B cell (primary cell): ENCODE data around the gene AGRN. TPM values are rescaled to one million over a fixed set of nuclear protein-coding genes. Genes with fewer than 3 reads are reported as not detected.

Source experiments
- ATAC-seq: fragments of 200-7000 bp; cut with Tn5 transposase; one replicate; pipeline ENCODE4 v1.10.0; 2021; ENCODE audit warnings: low read depth, mild to moderate bottlenecking, moderate number of reproducible peaks, moderate library complexity
- CTCF ChIA-PET: fragments of 350-600 bp; sonication (Branson Sonifier 250); formaldehyde crosslinking; loops from one replicate; lab custom pipeline; 2021; ENCODE audit warnings: antibody characterized with exemption, inconsistent platforms; lab: Charles Lee
- POLR2A ChIA-PET: fragments of 350-600 bp; sonication (Branson Sonifier 250); formaldehyde crosslinking; loops from one replicate; lab custom pipeline; 2021; ENCODE audit warnings: antibody characterized with exemption; lab: Charles Lee
- DNase-seq: peaks from one replicate; pipeline ENCODE4 v3.0.0; 2013
- H2AFZ ChIP-seq: 2 replicates; pipeline ENCODE4 v1.6.1; 2012; ENCODE audit warnings: mild to moderate bottlenecking, low read depth, low read length; ENCODE audit not compliant: insufficient read depth, poor library complexity, severe bottlenecking
- H3K27ac ChIP-seq, 2 donors: 1 replicate in 1 of 2; 2 replicates in 1 of 2; pipeline ENCODE4 v1.5.1; 2012 to 2013; ENCODE audit warnings: low read length in 2 of 2, mild to moderate bottlenecking in 2 of 2, moderate library complexity in 1 of 2
- H3K27me3 ChIP-seq, 4 experiments: fragments of 200-600 bp in 1 of 4; sonication (generic) in 1 of 4; replicated peaks in 1 of 4; 1 replicate in 2 of 4; 2 replicates in 2 of 4; pipeline versions ENCODE4 v1.6.1 to v1.7.0; 2013 to 2016; ENCODE audit warnings: low read length in 3 of 4, mild to moderate bottlenecking in 2 of 4, mixed read lengths in 1 of 4, moderate library complexity in 1 of 4; ENCODE audit not compliant: insufficient read depth in 4 of 4, control insufficient read depth in 3 of 4; ENCODE audit errors: control extremely low read depth in 1 of 4
- H3K36me3 ChIP-seq, 2 experiments: replicated peaks in 1 of 2; 1 replicate in 1 of 2; 2 replicates in 1 of 2; pipeline versions ENCODE4 v1.6.1 to v1.7.1; 2013; ENCODE audit warnings: low read length in 1 of 2; ENCODE audit not compliant: insufficient read depth in 2 of 2, control insufficient read depth in 1 of 2; ENCODE audit errors: control extremely low read depth in 1 of 2, extremely low read depth in 1 of 2
- H3K4me1 ChIP-seq, 2 donors: fragments of 200-600 bp in 1 of 2; sonication (generic) in 1 of 2; 1 replicate in 1 of 2; 2 replicates in 1 of 2; pipeline versions ENCODE4 v1.5.1 to v1.6.1; 2013 to 2017; ENCODE audit warnings: low read length in 2 of 2; ENCODE audit not compliant: control insufficient read depth in 2 of 2, insufficient read depth in 2 of 2
- H3K4me2 ChIP-seq: replicated peaks from 2 replicates; pipeline ENCODE3; 2012; ENCODE audit warnings: mild to moderate bottlenecking, low read depth, low read length; ENCODE audit not compliant: poor library complexity, severe bottlenecking
- H3K4me3 ChIP-seq, 5 experiments: fragments of 200-600 bp in 1 of 5; sonication (generic) in 1 of 5; 1 replicate in 3 of 5; 2 replicates in 2 of 5; pipeline versions ENCODE4 v1.5.1 to v1.7.0; 2011 to 2016; ENCODE audit warnings: low read length in 4 of 5, mild to moderate bottlenecking in 4 of 5, low read depth in 2 of 5, control low read depth in 1 of 5, moderate library complexity in 1 of 5; ENCODE audit not compliant: insufficient read depth in 1 of 5; ENCODE audit errors: control extremely low read depth in 1 of 5, extremely low read depth in 1 of 5
- H3K79me2 ChIP-seq: fragments of 200-600 bp; sonication (generic); one replicate; pipeline ENCODE4 v1.6.0; 2016; ENCODE audit warnings: low read length; ENCODE audit not compliant: control insufficient read depth, insufficient read depth
- H3K9ac ChIP-seq: fragments of 200-600 bp; sonication (generic); 2 replicates; pipeline ENCODE4 v1.6.1; 2017; ENCODE audit warnings: mild to moderate bottlenecking, low read length, moderate library complexity
- H3K9me3 ChIP-seq, 3 donors: one replicate each; pipeline versions ENCODE4 v1.6.1 to v1.7.1; 2013; ENCODE audit warnings: low read length in 2 of 3; ENCODE audit not compliant: control insufficient read depth in 2 of 3, insufficient read depth in 1 of 3; ENCODE audit errors: control extremely low read depth in 1 of 3
- H4K20me1 ChIP-seq: 2 replicates; pipeline ENCODE4 v1.6.0; 2012; ENCODE audit warnings: mild to moderate bottlenecking, low read length; ENCODE audit not compliant: insufficient read depth, control insufficient read depth, poor library complexity, severe bottlenecking
- H3K27ac Mint-ChIP-seq: one replicate; pipeline ENCODE4 v1.8.0; 2021; ENCODE audit warnings: mixed read lengths
- H3K27me3 Mint-ChIP-seq: one replicate; pipeline ENCODE4 v1.8.0; 2021; ENCODE audit warnings: mixed read lengths
- H3K4me1 Mint-ChIP-seq: one replicate; pipeline ENCODE4 v1.8.0; 2021; ENCODE audit warnings: mixed read lengths
- H3K4me3 Mint-ChIP-seq: one replicate; pipeline ENCODE4 v1.8.0; 2021; ENCODE audit warnings: mixed read lengths
- H3K9me3 Mint-ChIP-seq: one replicate; pipeline ENCODE4 v1.8.0; 2022; ENCODE audit warnings: mixed read lengths; ENCODE audit not compliant: insufficient read depth
- CTCF ChIP-seq: fragments of 200-600 bp; IDR thresholded peaks from one replicate; pipeline ENCODE4 v1.8.0; 2022; ENCODE audit warnings: antibody characterized with exemption, mild to moderate bottlenecking
- EZH2 ChIP-seq: IDR thresholded peaks from 2 replicates; pipeline ENCODE4 v1.6.1; 2012; ENCODE audit warnings: borderline replicate concordance, low read depth, mild to moderate bottlenecking, moderate library complexity, low read length; ENCODE audit not compliant: insufficient read depth, poor library complexity, severe bottlenecking
- WGBS: methylation state at CpG from one replicate; pipeline ENCODE4 v1.1.5; 2013; ENCODE audit warnings: missing lambda C conversion rate; ENCODE audit not compliant: insufficient coverage; 5-methylcytosine and 5-hydroxymethylcytosine counted together
- intact Hi-C: fragments of 100-400 bp; cut with micrococcal nuclease; formaldehyde crosslinking; loops from one replicate; pipeline ENCODE4 v1.10.0; 2022
- polyA plus RNA-seq: library from polyadenylated mRNA; depleted of rRNA; stranded (reverse); fragments of >200 nt; gene quantifications from 2 replicates; pipeline ENCODE4 v1.2.3, GENCODE V29; 2012
- total RNA-seq, 2 donors: library from RNA; stranded (reverse); fragments of 120-200 nt in 1 of 2; gene quantifications; 1 replicate in 1 of 2; 2 replicates in 1 of 2; pipeline versions ENCODE4 v1.2.3 to v1.2.4, GENCODE V29; 2013 to 2022

Gene AGRN
- total and polyA plus RNA-seq, 2 donors (not counting 1 experiment from before 2014, with no cell fraction given) = 7.3 to 31.3 TPM

DNA sequence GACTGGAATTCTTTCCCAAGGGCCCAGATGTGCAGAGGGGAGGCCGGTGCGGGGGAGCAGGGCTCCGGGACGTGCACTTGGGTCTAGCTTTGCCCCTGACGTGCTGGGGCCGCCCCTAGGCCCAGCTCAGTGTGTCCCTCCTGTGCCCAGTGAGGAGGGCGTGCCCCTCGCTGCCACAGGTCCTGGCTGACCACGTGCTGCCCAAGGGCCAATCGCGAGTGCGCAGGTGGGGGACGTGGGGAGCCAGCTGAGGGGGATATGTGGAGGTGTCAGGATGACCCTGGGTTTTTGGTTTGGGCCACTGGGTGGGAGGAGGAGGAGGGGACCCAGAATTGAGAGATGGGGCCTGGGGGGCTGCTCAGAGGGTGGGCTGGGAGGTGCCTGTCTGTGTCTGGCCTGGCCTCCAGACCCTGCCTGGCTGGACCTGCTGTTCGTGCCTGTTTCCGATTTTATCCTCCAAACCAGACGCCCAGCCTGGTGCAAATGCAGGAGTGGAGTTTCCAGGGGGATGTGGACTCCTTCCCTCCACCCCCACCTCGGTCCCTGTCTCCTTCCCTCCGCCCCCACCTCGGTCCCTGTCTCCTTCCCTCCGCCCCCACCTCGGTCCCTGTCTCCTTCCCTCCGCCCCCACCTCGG, 60.3 kb downstream of the AGRN start:
- H3K4me1 ChIP-seq = peaks cover 11 to 14% of the 10 kb centered on the region in 2 donors
- ATAC-seq = peak; percentile 71
- H3K36me3 ChIP-seq = no peaks in the 10 kb centered on the region
- CTCF ChIA-PET = interaction anchor here (1.5 kb wide), 1 partner anchor 61 kb away, joined by 5 read pairs; the partner anchor contains the start of gene AGRN
- peak overlapping the region; percentile 54 for H3K9ac ChIP-seq
- no peaks in the 10 kb centered on the region for H3K27me3 Mint-ChIP-seq
- peak overlapping the region in 3 of 5 experiments; percentile 25 to 51 (median 27) for H3K4me3 ChIP-seq
- TF ChIP-seq EZH2 (no peak), CTCF (no peak)
- H4K20me1 ChIP-seq = no peaks in the 10 kb centered on the region
- no peaks in the 10 kb centered on the region for H3K9me3 Mint-ChIP-seq
- peak overlapping the region; percentile 80 for H2AFZ ChIP-seq
- POLR2A ChIA-PET = interaction anchor here (0.7 to 1.1 kb wide), 2 partner anchors 37 to 126 kb away, joined by 4 read pairs; partner anchors contain the start of gene TNFRSF18
- no peak overlapping the region for H3K27ac Mint-ChIP-seq
- peaks cover 5% of the 10 kb centered on the region for H3K4me1 Mint-ChIP-seq
- intact Hi-C loops = no loop called here
- H3K4me3 Mint-ChIP-seq = no peak overlapping the region
- no peak overlapping the region for H3K27ac ChIP-seq
- no peaks in the 10 kb centered on the region for H3K79me2 ChIP-seq
- 5% methylated on average over 12 of the region's 23 CpGs for WGBS
- peaks cover 0 to 4% (median 0%) of the 10 kb centered on the region in 3 donors for H3K9me3 ChIP-seq
- DNase-seq = no peak
- peaks cover 0 to 16% (median 4%) of the 10 kb centered on the region in 4 experiments for H3K27me3 ChIP-seq
- peak overlapping the region; percentile 89 for H3K4me2 ChIP-seq

DNA sequence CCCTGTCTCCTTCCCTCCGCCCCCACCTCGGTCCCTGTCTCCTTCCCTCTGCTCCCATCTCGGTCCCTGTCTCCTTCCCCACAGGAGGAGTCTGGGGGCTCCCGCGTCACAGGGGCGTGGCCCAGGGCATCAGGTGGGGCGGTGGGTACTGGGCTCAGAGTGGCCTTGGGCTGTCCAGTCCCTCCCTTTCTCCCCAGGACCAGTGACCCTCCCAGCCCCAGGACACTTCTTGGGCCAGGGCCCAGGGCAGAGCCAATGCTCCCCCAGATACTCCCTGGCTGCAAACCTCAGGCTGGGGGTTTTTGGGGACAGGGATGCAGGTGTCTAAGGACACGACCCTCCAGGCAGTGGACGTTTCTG, 61.0 kb downstream of the AGRN start:
- no peak overlapping the region for H3K9ac ChIP-seq
- H3K27me3 Mint-ChIP-seq = no peaks in the 10 kb centered on the region
- H3K9me3 Mint-ChIP-seq = no peaks in the 10 kb centered on the region
- H3K4me2 ChIP-seq = no peak overlapping the region
- CTCF ChIA-PET = no interaction called here
- H3K4me1 ChIP-seq = peaks cover 11 to 14% of the 10 kb centered on the region in 2 donors
- POLR2A ChIA-PET = interaction anchor here (0.6 kb wide), 1 partner anchor 36 kb away, joined by 3 read pairs; no protein-coding TSS in a partner anchor
- H3K27ac ChIP-seq = no peak overlapping the region
- H3K79me2 ChIP-seq = no peaks in the 10 kb centered on the region
- H2AFZ ChIP-seq = no peak overlapping the region
- ATAC-seq (no peak), DNase-seq (peak; percentile 19)
- H3K36me3 ChIP-seq = no peaks in the 10 kb centered on the region
- peaks cover 0 to 4% (median 0%) of the 10 kb centered on the region in 3 donors for H3K9me3 ChIP-seq
- peaks cover 5% of the 10 kb centered on the region for H3K4me1 Mint-ChIP-seq
- no peak overlapping the region for H3K4me3 ChIP-seq
- no peak overlapping the region for H3K27ac Mint-ChIP-seq
- no peak for TF ChIP-seq CTCF
- no peak for TF ChIP-seq EZH2
- WGBS = 65% methylated on average over 9 of the region's 9 CpGs
- H3K27me3 ChIP-seq = peaks cover 0 to 12% (median 4%) of the 10 kb centered on the region in 4 experiments
- intact Hi-C loops = no loop called here
- H4K20me1 ChIP-seq = no peaks in the 10 kb centered on the region
- H3K4me3 Mint-ChIP-seq = no peak overlapping the region
